Retinal pigment epithelial cell (primary cell): ENCODE data around the gene C19orf73.

Experiments used
- DNase-seq: peaks from one replicate; pipeline ENCODE4 v3.0.0-alpha.2; 2010; ENCODE audit warnings: low read depth
- H3K4me3 ChIP-seq: 2 replicates; pipeline ENCODE4 v1.5.1; 2011; ENCODE audit warnings: mild to moderate bottlenecking, low read length, control low read depth, moderate library complexity
- CTCF ChIP-seq: conservative IDR thresholded peaks from 2 replicates; pipeline ENCODE4 v1.5.1; 2011; ENCODE audit warnings: low read depth, low read length, control low read depth, inconsistent platforms

Gene C19orf73

GRCh38 chr19:49111218-49111998, 7.5 kb downstream of the C19orf73 start:
- no peak overlapping the region for H3K4me3 ChIP-seq
- no peak for DNase-seq
- no peak for TF ChIP-seq CTCF

- no peak for TF ChIP-seq CTCF
- H3K4me3 ChIP-seq: no peak overlapping the region
- no peak for DNase-seq
These were observed 8.4 kb downstream of the C19orf73 start for GRCh38 chr19:49110567-49110966.

GRCh38 chr19:49109569-49110233, 9.2 kb downstream of the C19orf73 start:
- H3K4me3 ChIP-seq: no peak overlapping the region
- TF ChIP-seq CTCF: no peak
- DNase-seq: no peak

GRCh38 chr19:49109051-49109450, 9.9 kb downstream of the C19orf73 start:
- no peak for DNase-seq
- H3K4me3 ChIP-seq: no peak overlapping the region
- TF ChIP-seq CTCF: no peak

GRCh38 chr19:49107625-49108459, 11.1 kb downstream of the C19orf73 start:
- no peak for DNase-seq
- TF ChIP-seq CTCF: no peak
- no peak overlapping the region for H3K4me3 ChIP-seq

GRCh38 chr19:49106648-49107135, 12.3 kb downstream of the C19orf73 start:
- H3K4me3 ChIP-seq: no peak overlapping the region
- peak; percentile 97 for TF ChIP-seq CTCF
- DNase-seq: peak; percentile 11
